Measurements from ENCODE around the gene OSGEP. TPM values are rescaled to one million over a fixed set of nuclear protein-coding genes. Genes with fewer than 3 reads are reported as not detected.

OSGEP gene
- total and polyA plus RNA-seq, 2 of the 13 experiments (the other 11 are each of a cell fraction or from before 2014, with no cell fraction given): 39.7 to 41.1 TPM

DNA sequence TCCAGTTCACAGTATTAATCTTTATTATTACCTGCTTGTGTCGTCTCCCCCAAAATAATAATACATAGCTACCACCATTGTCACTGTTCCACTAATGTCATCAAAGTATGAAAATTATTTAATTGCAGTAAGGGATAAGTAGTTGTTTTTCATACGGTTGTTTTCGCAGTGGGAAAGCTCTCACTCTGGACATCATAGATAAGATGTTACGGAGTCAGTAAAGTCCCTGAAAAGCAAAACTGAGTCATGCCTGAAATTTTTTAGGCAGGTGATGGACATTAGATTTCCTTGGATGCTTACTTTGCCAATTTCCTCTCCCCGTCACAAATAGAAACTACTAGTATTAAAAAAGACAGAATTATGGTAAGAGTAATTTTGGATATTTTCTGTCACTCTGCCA lies 27.8 kb upstream of the OSGEP start:
- H3K4me3 ChIP-seq (replicated peaks in 1 of 3; ENCODE audit: insufficient read depth in 1 of 3, low read depth in 2 of 3, low read length in 3 of 3): no peak overlapping the region
- no peak for ATAC-seq
- no TSS peak for BruUV-seq (replicated peaks)
- H4K20me1 ChIP-seq (ENCODE audit: insufficient read depth, low read length): no peaks in the 10 kb centered on the region
- no peak for DNase-seq (ENCODE audit: low spot score)
- no peak overlapping the region for H3K27ac ChIP-seq (ENCODE audit: extremely low read length, insufficient read depth, low read length)
- H3K9ac ChIP-seq (ENCODE audit: insufficient read depth, low read depth, low read length): no peak overlapping the region
- FAIRE-seq: no peak
- in situ Hi-C loops (cut with HindIII; ENCODE audit: extremely low pct_ligation_motif_present, low pct_unique_long_range_greater_than_20kb) (no loop called here), intact Hi-C loops (cut with micrococcal nuclease; ENCODE audit: unreplicated experiment) (no loop called here)
- H3K79me2 ChIP-seq (ENCODE audit: insufficient read depth, low read length): no peaks in the 10 kb centered on the region
- no peaks in the 10 kb centered on the region for H3K9me3 ChIP-seq (ENCODE audit: low read length)
- no peaks in the 10 kb centered on the region for H3K4me1 ChIP-seq (ENCODE audit: insufficient read depth, low read length)
- H3K27me3 ChIP-seq (ENCODE audit: control insufficient read depth in 1 of 2, insufficient read depth in 2 of 2, low read length in 2 of 2): no peaks in the 10 kb centered on the region
- no peak overlapping the region for H3K4me2 ChIP-seq (ENCODE audit: low read depth, low read length)
- ChIA-PET POLR2A (interaction anchor here (1.1 kb wide), 1 partner anchor 12 kb away, joined by 3 read pairs; no protein-coding TSS in a partner anchor), CTCF (ENCODE audit: low intra/inter-chr PET ratio, low total read pairs) (no interaction called here)
- H3K36me3 ChIP-seq (replicated peaks in 1 of 2; ENCODE audit: control insufficient read depth in 1 of 2, insufficient read depth in 2 of 2, low read length in 2 of 2): peaks cover 4% of the 10 kb centered on the region in 2 experiments; a peak in 3 of 5 replicates
- 70% methylated on average over 5 of the region's 5 CpGs for WGBS (ENCODE audit: low lambda C conversion rate)
- TF ChIP-seq ATF2 (CRISPR knock-in tag; IDR thresholded peaks at IDR 0.05) (no peak), MYC (CRISPR knock-in tag; IDR thresholded peaks at IDR 0.05; ENCODE audit: borderline replicate concordance) (no peak), ZNF207 (IDR thresholded peaks at IDR 0.05; ENCODE audit: borderline replicate concordance) (no peak), E2F1 (CRISPR knock-in tag; IDR thresholded peaks at IDR 0.05) (no peak), POLR2G (IDR thresholded peaks at IDR 0.05; ENCODE audit: low read depth, low read length) (no peak)
- H2AFZ ChIP-seq (ENCODE audit: low read length): no peak overlapping the region

DNA sequence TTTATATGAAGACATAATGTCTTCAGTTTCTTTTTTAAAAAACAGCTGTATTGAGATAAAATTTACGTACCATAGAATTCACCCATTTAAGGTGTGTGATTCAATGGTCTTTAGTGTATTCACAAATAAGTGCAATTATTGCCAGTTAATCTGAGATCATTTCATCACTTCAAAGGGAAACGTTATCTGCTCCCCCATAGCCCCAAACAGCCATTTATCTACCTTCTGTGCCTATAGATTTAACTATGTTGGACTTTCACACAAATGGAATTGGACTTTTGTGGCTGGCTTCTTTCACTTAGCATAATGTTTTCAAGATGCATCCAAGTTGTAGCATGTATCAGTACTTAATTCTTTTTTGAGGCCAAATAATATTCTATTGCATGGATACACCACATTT lies 24.3 kb upstream of the OSGEP start:
- Histone ChIP-seq H3K4me1 (ENCODE audit: insufficient read depth, low read length) (no peaks in the 10 kb centered on the region), H3K27me3 (ENCODE audit: control insufficient read depth in 1 of 2, insufficient read depth in 2 of 2, low read length in 2 of 2) (no peaks in the 10 kb centered on the region), H4K20me1 (ENCODE audit: insufficient read depth, low read length) (no peaks in the 10 kb centered on the region), H3K79me2 (ENCODE audit: insufficient read depth, low read length) (no peaks in the 10 kb centered on the region), H3K4me2 (ENCODE audit: low read depth, low read length) (no peak overlapping the region), H2AFZ (ENCODE audit: low read length) (no peak overlapping the region), H3K9me3 (ENCODE audit: low read length) (no peaks in the 10 kb centered on the region), H3K9ac (ENCODE audit: insufficient read depth, low read depth, low read length) (no peak overlapping the region), H3K4me3 (replicated peaks in 1 of 3; ENCODE audit: insufficient read depth in 1 of 3, low read depth in 2 of 3, low read length in 3 of 3) (no peak overlapping the region), H3K36me3 (replicated peaks in 1 of 2; ENCODE audit: control insufficient read depth in 1 of 2, insufficient read depth in 2 of 2, low read length in 2 of 2) (peaks cover 17 to 37% of the 10 kb centered on the region in 2 experiments), H3K27ac (ENCODE audit: extremely low read length, insufficient read depth, low read length) (no peak overlapping the region)
- POLR2A ChIA-PET: interaction anchor here (0.8 to 1.6 kb wide), 3 partner anchors 8 to 18 kb away, joined by 3 read pairs; partner anchors contain the start of gene PIP4P1
- in situ Hi-C loops (cut with HindIII; ENCODE audit: extremely low pct_ligation_motif_present, low pct_unique_long_range_greater_than_20kb): no loop called here
- WGBS (ENCODE audit: low lambda C conversion rate): 89% methylated on average over 2 of the region's 2 CpGs
- ATAC-seq: no peak
- no peak for FAIRE-seq
- CTCF ChIA-PET (ENCODE audit: low intra/inter-chr PET ratio, low total read pairs): no interaction called here
- no TSS peak for BruUV-seq (replicated peaks)
- no peak for DNase-seq (ENCODE audit: low spot score)
- intact Hi-C loops (cut with micrococcal nuclease; ENCODE audit: unreplicated experiment): no loop called here
- TF ChIP-seq, protein P1, sequence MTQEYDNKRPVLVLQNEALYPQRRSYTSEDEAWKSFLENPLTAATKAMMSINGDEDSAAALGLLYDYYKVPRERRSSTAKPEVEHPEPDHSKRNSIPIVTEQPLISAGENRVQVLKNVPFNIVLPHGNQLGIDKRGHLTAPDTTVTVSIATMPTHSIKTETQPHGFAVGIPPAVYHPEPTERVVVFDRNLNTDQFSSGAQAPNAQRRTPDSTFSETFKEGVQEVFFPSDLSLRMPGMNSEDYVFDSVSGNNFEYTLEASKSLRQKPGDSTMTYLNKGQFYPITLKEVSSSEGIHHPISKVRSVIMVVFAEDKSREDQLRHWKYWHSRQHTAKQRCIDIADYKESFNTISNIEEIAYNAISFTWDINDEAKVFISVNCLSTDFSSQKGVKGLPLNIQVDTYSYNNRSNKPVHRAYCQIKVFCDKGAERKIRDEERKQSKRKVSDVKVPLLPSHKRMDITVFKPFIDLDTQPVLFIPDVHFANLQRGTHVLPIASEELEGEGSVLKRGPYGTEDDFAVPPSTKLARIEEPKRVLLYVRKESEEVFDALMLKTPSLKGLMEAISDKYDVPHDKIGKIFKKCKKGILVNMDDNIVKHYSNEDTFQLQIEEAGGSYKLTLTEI (CRISPR knock-in tag; conservative IDR thresholded peaks at IDR 0.05): no peak
- no peak for TF ChIP-seq ZNF142 (CRISPR knock-in tag; IDR thresholded peaks at IDR 0.05)
- no peak for TF ChIP-seq SOX5 (CRISPR knock-in tag; IDR thresholded peaks at IDR 0.05; ENCODE audit: borderline replicate concordance)
